ENCODE data around the gene COX6B1.
"Not testable (repeated sequence)": the region's sequence is repeated elsewhere in the genome, so short reads cannot be mapped to it uniquely, and the experiment has no call there.

COX6B1 gene, protein sequence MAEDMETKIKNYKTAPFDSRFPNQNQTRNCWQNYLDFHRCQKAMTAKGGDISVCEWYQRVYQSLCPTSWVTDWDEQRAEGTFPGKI

DNA sequence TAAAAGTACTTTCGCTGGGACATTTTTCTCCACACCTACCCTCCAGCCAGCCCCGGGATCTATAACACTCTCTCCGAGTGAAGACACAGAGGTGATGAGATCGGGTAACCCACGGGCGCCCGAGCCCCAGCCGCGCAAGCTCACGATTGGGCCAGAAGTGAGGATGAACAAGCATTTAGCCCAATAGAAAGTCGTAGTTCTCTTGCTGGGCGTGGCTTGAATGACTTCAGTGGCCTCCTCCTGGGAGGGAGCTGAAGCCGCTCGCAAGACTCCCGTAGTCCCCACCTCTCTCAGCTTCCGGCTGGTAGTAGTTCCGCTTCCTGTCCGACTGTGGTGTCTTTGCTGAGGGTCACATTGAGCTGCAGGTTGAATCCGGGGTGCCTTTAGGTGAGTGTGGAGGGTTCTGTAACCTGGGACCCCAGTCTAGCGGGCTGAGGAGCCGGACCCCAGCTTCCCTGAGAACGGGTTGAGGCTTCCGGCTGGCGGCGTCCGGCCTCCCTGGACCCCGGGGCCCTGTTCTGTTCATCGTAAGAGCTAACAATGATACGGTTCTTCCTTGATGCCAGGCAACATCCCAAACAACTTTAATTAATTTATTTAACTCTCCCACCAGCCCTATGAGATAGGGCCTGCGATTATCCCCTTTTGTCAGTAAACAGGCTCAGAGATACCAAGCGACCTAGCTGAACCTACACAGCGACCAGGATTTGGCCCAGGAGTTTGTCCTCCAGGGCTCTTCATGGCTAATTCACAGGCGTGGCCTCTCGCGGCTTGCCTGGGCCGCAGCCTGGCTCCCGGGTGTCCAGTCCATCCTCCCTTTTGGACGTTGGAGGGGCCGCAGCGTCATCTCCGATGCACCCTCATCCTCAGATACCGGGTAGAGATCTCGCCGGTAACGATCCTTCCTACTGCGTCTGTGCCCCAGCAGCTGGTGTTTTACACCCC lies at the start of gene COX6B1:
COX6B1 (plus strand) TSS at position 307 of the 945 bp plus-strand sequence. CDS start 2,921 bp downstream, outside the sequence.
- H3K27ac ChIP-seq (ENCODE audit: low read length), result no peak within 1 kb of the TSS
- WGBS (ENCODE audit: insufficient coverage, insufficient read length), result no CpG with 5 or more reads among the region's 46 CpGs
- H3K9me3 ChIP-seq (ENCODE audit: control insufficient read depth, insufficient read depth, low read length), result no peaks in the 10 kb centered on the region

DNA sequence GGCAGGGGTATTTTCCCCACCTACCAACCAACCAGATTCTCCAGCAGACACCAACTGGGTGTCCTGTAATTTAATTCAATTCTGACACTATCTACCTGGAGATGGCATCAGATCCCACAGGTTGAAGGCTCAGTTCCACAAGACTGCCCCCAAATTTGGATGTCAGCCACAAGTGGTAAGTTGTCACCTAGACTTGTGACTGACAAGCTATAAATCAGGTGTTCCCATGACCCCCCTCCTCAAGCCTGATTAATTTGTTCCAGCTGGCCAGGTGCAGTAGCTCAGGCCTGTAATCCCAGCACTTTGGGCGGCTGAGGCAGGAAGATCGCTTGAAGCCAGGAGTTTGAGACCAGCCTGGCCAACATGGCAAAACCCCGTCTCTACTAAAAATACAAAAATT lies 46.2 kb upstream of the COX6B1 start:
- no peaks in the 10 kb centered on the region for H3K27me3 ChIP-seq (ENCODE audit: control insufficient read depth, insufficient read depth, low read length)
- no peak overlapping the region for H3K4me3 ChIP-seq (ENCODE audit: low read length)
- H3K4me1 ChIP-seq (ENCODE audit: control insufficient read depth, insufficient read depth, low read length), result no peaks in the 10 kb centered on the region; the same call in 1 of the 2 replicates
- no peaks in the 10 kb centered on the region for H3K36me3 ChIP-seq (ENCODE audit: control insufficient read depth, insufficient read depth, low read length)
- DNase-seq (ENCODE audit: low read depth, low spot score), result no peak
- no peak overlapping the region for H3K27ac ChIP-seq (ENCODE audit: low read length)
- WGBS (ENCODE audit: insufficient coverage, insufficient read length), result no CpG with 5 or more reads among the region's 3 CpGs
- no peaks in the 10 kb centered on the region; the same call in 1 of the 2 replicates for H3K9me3 ChIP-seq (ENCODE audit: control insufficient read depth, insufficient read depth, low read length)

More for the DNA sequence above, at the start of gene COX6B1:
- Histone ChIP-seq H3K4me3 (ENCODE audit: low read length) (peak within 1 kb of the TSS; percentile 79), H3K4me1 (ENCODE audit: control insufficient read depth, insufficient read depth, low read length) (no peaks in the 10 kb centered on the region), H3K36me3 (ENCODE audit: control insufficient read depth, insufficient read depth, low read length) (peaks cover 8% of the 10 kb centered on the region; the same call in 1 of the 2 replicates), H3K27me3 (ENCODE audit: control insufficient read depth, insufficient read depth, low read length) (no peaks in the 10 kb centered on the region)
- peak; percentile 96 for DNase-seq (ENCODE audit: low read depth, low spot score)

DNA sequence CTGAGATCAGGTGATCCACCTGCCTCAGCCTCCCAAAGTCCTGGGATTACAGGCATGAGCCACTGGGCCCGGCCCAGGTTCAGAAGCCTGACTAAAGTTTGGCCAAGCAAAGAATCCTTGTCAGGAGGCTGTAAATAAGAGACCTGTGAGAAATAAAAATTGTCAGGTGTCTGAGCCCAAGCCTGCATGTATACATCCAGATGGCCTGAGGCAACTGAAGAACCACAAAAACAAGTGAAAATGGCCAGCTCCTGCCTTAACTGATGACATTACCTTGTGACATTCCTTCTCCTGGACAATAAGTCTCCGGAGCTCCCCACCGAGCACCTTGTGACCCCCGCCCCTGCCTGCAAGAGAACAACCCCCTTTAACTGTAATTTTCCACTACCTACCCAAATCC lies 43.7 kb upstream of the COX6B1 start:
- DNase-seq (ENCODE audit: low read depth, low spot score); H3K9me3 ChIP-seq (ENCODE audit: control insufficient read depth, insufficient read depth, low read length); H3K36me3 ChIP-seq (ENCODE audit: control insufficient read depth, insufficient read depth, low read length); H3K4me1 ChIP-seq (ENCODE audit: control insufficient read depth, insufficient read depth, low read length); H3K27ac ChIP-seq (ENCODE audit: low read length); H3K4me3 ChIP-seq (ENCODE audit: low read length); H3K27me3 ChIP-seq (ENCODE audit: control insufficient read depth, insufficient read depth, low read length): not testable (repeated sequence)
- WGBS (ENCODE audit: insufficient coverage, insufficient read length), result no CpG with 5 or more reads among the region's 4 CpGs

DNA sequence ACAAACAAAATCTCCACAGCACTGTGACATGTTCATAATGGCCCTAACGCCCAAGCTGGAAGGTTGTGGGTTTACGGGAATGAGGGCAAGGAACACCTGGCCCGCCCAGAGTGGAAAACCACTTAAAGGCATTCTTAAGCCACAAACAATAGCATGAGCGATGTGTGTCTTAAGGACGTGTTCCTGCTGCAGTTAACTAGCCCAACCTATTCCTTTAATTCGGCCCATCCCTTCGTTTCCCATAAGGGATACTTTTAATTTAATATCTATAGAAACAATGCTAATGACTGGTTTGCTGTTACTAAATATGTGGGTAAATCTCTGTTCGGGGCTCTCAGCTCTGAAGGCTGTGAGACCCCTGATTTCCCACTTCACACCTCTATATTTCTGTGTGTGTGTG lies 41.0 kb upstream of the COX6B1 start:
- H3K4me1 ChIP-seq (ENCODE audit: control insufficient read depth, insufficient read depth, low read length); H3K4me3 ChIP-seq (ENCODE audit: low read length); H3K27me3 ChIP-seq (ENCODE audit: control insufficient read depth, insufficient read depth, low read length); H3K36me3 ChIP-seq (ENCODE audit: control insufficient read depth, insufficient read depth, low read length); DNase-seq (ENCODE audit: low read depth, low spot score); H3K9me3 ChIP-seq (ENCODE audit: control insufficient read depth, insufficient read depth, low read length); H3K27ac ChIP-seq (ENCODE audit: low read length): not testable (repeated sequence)
- WGBS (ENCODE audit: insufficient coverage, insufficient read length), result no CpG with 5 or more reads among the region's 8 CpGs

DNA sequence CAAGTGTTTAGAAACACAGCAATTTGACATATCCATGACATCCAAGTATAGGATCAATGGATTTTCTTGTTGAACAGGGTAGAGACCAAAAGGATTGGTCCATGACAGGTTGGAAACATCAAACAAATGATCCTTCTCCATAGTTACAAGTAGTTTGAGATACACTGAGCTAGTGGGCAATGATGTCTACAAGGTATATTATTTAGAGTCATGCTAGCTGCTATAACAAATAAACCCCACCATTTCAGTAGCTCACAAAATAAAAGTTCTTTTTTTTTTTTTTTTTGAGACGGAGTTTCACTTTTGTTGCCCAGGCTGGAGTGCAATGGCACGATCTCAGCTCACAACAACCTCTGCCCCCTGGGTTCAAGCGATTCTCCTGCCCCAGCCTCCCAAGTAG lies 40.5 kb upstream of the COX6B1 start:
- no peaks in the 10 kb centered on the region; the same call in 1 of the 2 replicates for H3K9me3 ChIP-seq (ENCODE audit: control insufficient read depth, insufficient read depth, low read length)
- no peaks in the 10 kb centered on the region for H3K36me3 ChIP-seq (ENCODE audit: control insufficient read depth, insufficient read depth, low read length)
- H3K27ac ChIP-seq (ENCODE audit: low read length), result no peak overlapping the region
- H3K4me3 ChIP-seq (ENCODE audit: low read length), result no peak overlapping the region
- H3K4me1 ChIP-seq (ENCODE audit: control insufficient read depth, insufficient read depth, low read length), result no peaks in the 10 kb centered on the region
- no peak for DNase-seq (ENCODE audit: low read depth, low spot score)
- no peaks in the 10 kb centered on the region for H3K27me3 ChIP-seq (ENCODE audit: control insufficient read depth, insufficient read depth, low read length)
- no CpG with 5 or more reads among the region's 3 CpGs for WGBS (ENCODE audit: insufficient coverage, insufficient read length)

DNA sequence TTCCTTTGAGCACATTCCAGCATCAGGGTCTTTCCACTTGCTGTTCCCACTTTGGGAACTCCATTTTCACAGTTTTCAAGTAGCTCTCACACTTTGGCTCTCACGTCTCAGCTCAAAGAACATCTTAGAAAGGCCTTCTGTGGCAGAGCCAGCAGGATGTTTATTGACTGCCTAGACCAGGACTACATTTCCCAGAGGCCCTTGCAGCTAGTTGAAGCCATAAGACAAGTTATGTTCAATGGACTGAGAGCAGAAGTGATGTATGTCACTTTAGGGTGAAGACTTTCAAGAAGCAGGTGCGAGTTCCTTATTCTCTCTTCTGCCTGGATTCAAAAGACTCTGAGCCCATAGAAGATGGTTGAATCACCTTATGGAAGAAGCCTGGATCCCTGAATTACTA lies 39.9 kb upstream of the COX6B1 start:
- H3K27me3 ChIP-seq (ENCODE audit: control insufficient read depth, insufficient read depth, low read length), result no peaks in the 10 kb centered on the region
- H3K36me3 ChIP-seq (ENCODE audit: control insufficient read depth, insufficient read depth, low read length), result no peaks in the 10 kb centered on the region
- WGBS (ENCODE audit: insufficient coverage, insufficient read length), result no CpG with 5 or more reads among the region's 2 CpGs
- no peak overlapping the region for H3K4me3 ChIP-seq (ENCODE audit: low read length)
- no peaks in the 10 kb centered on the region; the same call in 1 of the 2 replicates for H3K9me3 ChIP-seq (ENCODE audit: control insufficient read depth, insufficient read depth, low read length)
- DNase-seq (ENCODE audit: low read depth, low spot score), result no peak
- H3K4me1 ChIP-seq (ENCODE audit: control insufficient read depth, insufficient read depth, low read length), result no peaks in the 10 kb centered on the region
- no peak overlapping the region for H3K27ac ChIP-seq (ENCODE audit: low read length)

DNA sequence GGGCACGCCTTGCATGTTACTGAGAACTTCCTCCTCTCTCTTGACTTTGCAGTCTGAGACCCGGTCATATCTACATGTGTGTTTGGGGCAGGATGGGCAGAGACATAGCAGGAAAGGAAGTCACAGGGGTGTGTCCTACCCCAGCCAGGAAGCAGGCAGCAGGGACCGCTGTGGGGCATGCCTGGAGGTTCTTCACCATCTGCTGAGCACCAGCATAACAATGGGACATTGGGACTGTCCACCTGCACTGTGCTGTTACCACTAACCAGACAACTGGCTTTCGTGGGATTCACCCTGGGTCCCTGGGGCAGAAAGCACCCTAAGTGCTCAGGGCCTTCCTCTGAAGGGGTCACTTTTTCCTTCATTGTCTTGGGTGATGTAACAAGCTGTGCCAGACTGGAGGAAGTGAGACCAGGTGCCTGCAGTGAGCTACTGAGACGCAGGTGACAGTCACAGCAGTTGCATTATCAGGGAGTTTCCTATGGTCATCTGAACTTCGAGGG lies 38.2 kb upstream of the COX6B1 start:
- DNase-seq (ENCODE audit: low read depth, low spot score), result no peak
- Histone ChIP-seq H3K27ac (ENCODE audit: low read length) (no peak overlapping the region), H3K36me3 (ENCODE audit: control insufficient read depth, insufficient read depth, low read length) (peaks cover under 1% of the 10 kb centered on the region; the same call in 1 of the 2 replicates), H3K4me3 (ENCODE audit: low read length) (no peak overlapping the region), H3K27me3 (ENCODE audit: control insufficient read depth, insufficient read depth, low read length) (no peaks in the 10 kb centered on the region), H3K4me1 (ENCODE audit: control insufficient read depth, insufficient read depth, low read length) (no peaks in the 10 kb centered on the region), H3K9me3 (ENCODE audit: control insufficient read depth, insufficient read depth, low read length) (no peaks in the 10 kb centered on the region; the same call in 1 of the 2 replicates)
- WGBS (ENCODE audit: insufficient coverage, insufficient read length), result no CpG with 5 or more reads among the region's 6 CpGs

DNA sequence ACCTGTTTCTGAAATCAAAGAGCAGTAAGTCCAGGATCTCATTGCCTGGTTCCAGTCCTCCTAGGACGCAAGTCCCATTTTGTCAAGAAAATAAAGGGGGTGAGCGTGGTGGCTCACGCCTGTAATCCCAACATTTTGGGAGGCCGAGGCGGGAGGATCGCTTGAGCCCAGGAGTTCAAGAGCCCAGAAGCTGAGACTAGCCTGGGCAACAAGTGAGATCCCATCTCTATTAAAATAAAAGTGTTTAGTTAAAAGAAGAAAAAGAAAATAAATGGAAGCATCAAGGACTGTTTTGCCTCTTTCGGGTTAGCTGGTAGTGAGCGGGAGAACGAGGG lies 35.9 kb upstream of the COX6B1 start:
- WGBS (ENCODE audit: insufficient coverage, insufficient read length), result no CpG with 5 or more reads among the region's 9 CpGs
- H3K36me3 ChIP-seq (ENCODE audit: control insufficient read depth, insufficient read depth, low read length), result peaks cover 3% of the 10 kb centered on the region
- no peaks in the 10 kb centered on the region for H3K27me3 ChIP-seq (ENCODE audit: control insufficient read depth, insufficient read depth, low read length)
- no peak overlapping the region for H3K27ac ChIP-seq (ENCODE audit: low read length)
- no peaks in the 10 kb centered on the region; the same call in 1 of the 2 replicates for H3K9me3 ChIP-seq (ENCODE audit: control insufficient read depth, insufficient read depth, low read length)
- no peaks in the 10 kb centered on the region for H3K4me1 ChIP-seq (ENCODE audit: control insufficient read depth, insufficient read depth, low read length)
- no peak for DNase-seq (ENCODE audit: low read depth, low spot score)
- H3K4me3 ChIP-seq (ENCODE audit: low read length), result no peak overlapping the region; the same call in 1 of the 2 replicates

DNA sequence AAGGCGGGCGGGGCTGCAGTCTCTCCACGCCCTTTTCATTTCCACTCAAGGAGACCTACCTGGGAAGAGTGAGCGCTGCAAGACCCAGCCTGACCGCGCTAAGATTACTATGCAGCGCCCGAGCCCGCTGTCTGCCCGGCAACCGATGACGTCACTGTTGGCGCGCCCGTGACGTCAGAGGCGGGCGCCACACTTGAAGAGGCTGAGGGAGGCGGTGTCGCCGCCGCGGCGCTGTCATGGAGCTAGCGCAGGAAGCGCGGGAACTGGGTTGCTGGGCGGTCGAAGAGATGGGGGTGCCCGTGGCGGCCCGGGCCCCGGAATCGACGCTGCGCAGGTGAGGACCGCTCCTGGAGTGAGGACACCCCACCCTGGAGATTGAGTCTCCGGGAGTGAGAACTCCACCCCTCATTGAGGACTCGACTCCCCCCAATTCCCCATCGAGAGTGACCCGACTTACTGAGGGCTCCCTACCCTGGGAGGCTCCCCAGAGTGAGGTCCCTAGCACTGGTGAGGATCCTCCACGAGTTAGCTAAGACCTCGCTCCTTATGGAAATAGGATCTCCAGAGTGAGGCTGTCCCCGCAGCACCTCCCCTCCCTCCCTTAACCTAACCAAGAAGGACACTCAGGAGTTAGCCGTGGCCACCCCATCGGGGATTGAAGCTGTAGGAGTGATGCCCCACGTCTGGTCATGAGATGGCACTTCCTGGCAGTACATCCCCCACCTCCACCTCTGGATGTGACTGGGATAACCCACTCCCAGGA lies 35.4 kb upstream of the COX6B1 start, which contains the start of gene HAUS5:
HAUS5 (plus strand) TSS at position 177 of the 763 bp plus-strand sequence; CDS start at position 237, 60 bp downstream.
- Histone ChIP-seq H3K4me3 (ENCODE audit: low read length) (peak within 1 kb of the TSS; percentile 75; the same call in 1 of the 2 replicates), H3K36me3 (ENCODE audit: control insufficient read depth, insufficient read depth, low read length) (peaks cover 3% of the 10 kb centered on the region), H3K27ac (ENCODE audit: low read length) (no peak within 1 kb of the TSS), H3K4me1 (ENCODE audit: control insufficient read depth, insufficient read depth, low read length) (no peaks in the 10 kb centered on the region), H3K9me3 (ENCODE audit: control insufficient read depth, insufficient read depth, low read length) (no peaks in the 10 kb centered on the region), H3K27me3 (ENCODE audit: control insufficient read depth, insufficient read depth, low read length) (no peaks in the 10 kb centered on the region)
- WGBS (ENCODE audit: insufficient coverage, insufficient read length), result no CpG with 5 or more reads among the region's 47 CpGs
- DNase-seq (ENCODE audit: low read depth, low spot score), result peak; percentile 82

DNA sequence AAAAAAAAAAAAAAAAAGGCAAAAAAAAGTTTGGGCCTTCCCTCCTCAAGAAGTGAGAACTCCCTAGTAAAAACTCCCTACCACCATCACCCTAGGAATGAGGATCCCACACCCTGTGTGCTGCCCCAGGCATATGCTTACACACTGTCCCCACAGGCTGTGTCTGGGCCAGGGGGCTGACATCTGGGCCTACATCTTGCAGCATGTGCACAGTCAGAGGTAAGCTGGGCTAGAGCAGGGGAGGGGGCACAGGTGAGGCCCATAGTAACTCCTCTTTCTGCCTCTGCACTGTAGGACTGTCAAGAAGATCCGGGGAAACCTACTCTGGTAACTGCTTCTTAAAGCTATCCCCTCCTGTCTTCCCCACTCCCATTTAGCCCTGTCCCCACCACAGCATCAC lies 34.5 kb upstream of the COX6B1 start:
- Histone ChIP-seq H3K4me1 (ENCODE audit: control insufficient read depth, insufficient read depth, low read length) (no peaks in the 10 kb centered on the region), H3K27me3 (ENCODE audit: control insufficient read depth, insufficient read depth, low read length) (no peaks in the 10 kb centered on the region), H3K36me3 (ENCODE audit: control insufficient read depth, insufficient read depth, low read length) (peaks cover 5% of the 10 kb centered on the region), H3K4me3 (ENCODE audit: low read length) (no peak overlapping the region), H3K27ac (ENCODE audit: low read length) (no peak overlapping the region), H3K9me3 (ENCODE audit: control insufficient read depth, insufficient read depth, low read length) (no peaks in the 10 kb centered on the region)
- DNase-seq (ENCODE audit: low read depth, low spot score), result no peak
- WGBS (ENCODE audit: insufficient coverage, insufficient read length), result no CpG with 5 or more reads among the region's 1 CpG

Measured in iPS DF 6.9 (cell line).